Spleen (tissue), 13 donors: ENCODE measurements around the gene ZIC1. TPM values are rescaled to one million over a fixed set of nuclear protein-coding genes. Genes with fewer than 3 reads are reported as not detected.

Experiments used
- DNase-seq: peaks from one replicate; pipeline ENCODE4 v3.0.0-alpha.2; 2020
- H3K27ac ChIP-seq, 8 donors: fragments of 200-600 bp; sonication (generic) in 7 of 8; 1 replicate in 4 of 8; 2 replicates in 4 of 8; pipeline versions ENCODE4 v1.5.0 to v1.8.0; 2016 to 2021; ENCODE audit warnings: inconsistent platforms in 4 of 8, mild to moderate bottlenecking in 4 of 8, moderate library complexity in 1 of 8
- H3K27me3 ChIP-seq, 7 donors: fragments of 200-600 bp; sonication (generic) in 6 of 7; replicated peaks in 1 of 7; 1 replicate in 4 of 7; 2 replicates in 3 of 7; pipeline versions ENCODE4 v1.5.0 to v1.8.0; 2016 to 2021; ENCODE audit warnings: inconsistent platforms in 3 of 7, mild to moderate bottlenecking in 1 of 7
- H3K36me3 ChIP-seq, 6 donors: fragments of 200-600 bp; sonication (generic) in 5 of 6; 1 replicate in 4 of 6; 2 replicates in 2 of 6; pipeline versions ENCODE4 v1.5.0 to v1.8.0; 2016 to 2021; ENCODE audit warnings: inconsistent platforms in 2 of 6
- H3K4me1 ChIP-seq, 6 donors: fragments of 200-600 bp; sonication (generic) in 5 of 6; 1 replicate in 3 of 6; 2 replicates in 3 of 6; pipeline versions ENCODE4 v1.5.0 to v1.8.0; 2016 to 2021; ENCODE audit warnings: inconsistent platforms in 3 of 6
- H3K4me3 ChIP-seq, 8 donors: fragments of 200-600 bp; sonication (generic) in 7 of 8; 1 replicate in 4 of 8; 2 replicates in 4 of 8; pipeline versions ENCODE4 v1.5.0 to v1.8.0; 2016 to 2021; ENCODE audit warnings: inconsistent platforms in 4 of 8, mild to moderate bottlenecking in 4 of 8, moderate library complexity in 2 of 8
- H3K9me3 ChIP-seq, 8 donors: fragments of 200-600 bp; sonication (generic) in 7 of 8; 1 replicate in 4 of 8; 2 replicates in 4 of 8; pipeline versions ENCODE4 v1.5.0 to v1.8.0; 2016 to 2021; ENCODE audit warnings: inconsistent platforms in 4 of 8
- CTCF ChIP-seq, 11 experiments: fragments of 200-600 bp in 7 of 11; fragments of 450-650 bp in 4 of 11; sonication (generic) in 4 of 11; IDR thresholded peaks in 8 of 11; conservative IDR thresholded peaks in 3 of 11; 1 replicate in 7 of 11; 2 replicates in 4 of 11; pipeline versions ENCODE4 v1.4.0 to v1.8.0; 2016 to 2021; ENCODE audit warnings: antibody characterized with exemption in 11 of 11, inconsistent platforms in 4 of 11, mild to moderate bottlenecking in 1 of 11
- POLR2A ChIP-seq, 3 donors: fragments of 450-650 bp; IDR thresholded peaks; one replicate each; pipeline ENCODE4 v1.5.1; 2017; ENCODE audit warnings: antibody characterized with exemption in 3 of 3, mild to moderate bottlenecking in 1 of 3
- POLR2AphosphoS5 ChIP-seq, 3 donors: sonication (generic); formaldehyde crosslinking; IDR thresholded peaks; one replicate each; pipeline ENCODE4 v1.5.1; 2017; ENCODE audit warnings: antibody characterized with exemption in 3 of 3
- WGBS, 5 donors: extraction: QIAGEN DNeasy Blood & Tissue Kit in 3 of 5; methylation state at CpG; one replicate each; pipeline versions ENCODE4 v1.1.5 to v1.1.7; 2013 to 2018; 5-methylcytosine and 5-hydroxymethylcytosine counted together
- intact Hi-C: fragments of 100-400 bp; cut with DNase I; formaldehyde crosslinking; loops from one replicate; pipeline ENCODE4 v1.15.0; 2023; ENCODE audit warnings: low total_unique reads
- long read RNA-seq, 2 donors: transcript quantifications; one replicate each; lab custom pipeline, GENCODE V29; 2026
- polyA plus RNA-seq, 3 donors: library from polyadenylated mRNA; stranded (reverse); fragments of 200-250 nt; gene quantifications; one replicate each; pipeline ENCODE4 v1.2.1, GENCODE V29; 2013
- total RNA-seq, 7 donors: library from RNA; depleted of rRNA in 3 of 7; stranded (reverse); fragments of >200 nt in 3 of 7; fragmentation: NEBNext Ultra II Directional in 4 of 7; extraction: Animal tissue kit (Norgen Biotek cat#: 25700) in 4 of 7; gene quantifications; one replicate each; pipeline versions ENCODE4 v1.1.0 to v1.2.1, GENCODE V29; 2016 to 2021
- donor health status: healthy with polysubstance abuse.
- donor health status: DM: no; HTN: no; CAD: no; lungs with moderate emphysema.
- donor health status: DM: no; HTN: no; CAD: no.
- donor health status: Bipolar disorder and iron deficiency.
- donor health status: healthy.
- donor health status: DM: no; HTN: no; CAD: no.
- donor health status: DM: yes; HTN: yes; CAD: no.

The ZIC1 gene
- not detected for total RNA-seq
- not detected for polyA plus RNA-seq
- long read RNA-seq, donor 1: 0 reads
- long read RNA-seq, donor 2: 0 reads

- no peak for DNase-seq
Measured at GRCh38 chr3:147409143-147410115, at the start of gene ZIC1. TSS of gene ZIC1 (plus strand) at chr3:147409365. CDS start at chr3:147410113, 748 bp downstream.

GRCh38 chr3:147360051-147360439, 49.1 kb upstream of the ZIC1 start:
- intact Hi-C loops: no loop called here
- Histone ChIP-seq H3K4me1 (no peaks in the 10 kb centered on the region), H3K27me3 (peaks cover 8 to 95% (median 70%) of the 10 kb centered on the region in 7 donors), H3K27ac (no peak overlapping the region), H3K36me3 (no peaks in the 10 kb centered on the region), H3K9me3 (no peaks in the 10 kb centered on the region), H3K4me3 (no peak overlapping the region)
- 23 to 30% (median 27%) methylated on average over 5 of the region's 5 CpGs for WGBS, 5 donors
- TF ChIP-seq POLR2A (IDR thresholded peaks at IDR 0.05): no peak
- no peak for TF ChIP-seq CTCF (IDR thresholded peaks at IDR 0.05 in 8 of 11, conservative IDR thresholded peaks at IDR 0.05 in 3 of 11)
- TF ChIP-seq POLR2AphosphoS5 (IDR thresholded peaks at IDR 0.05): no peak
- no peak for DNase-seq

More at GRCh38 chr3:147409143-147410115, at the start of gene ZIC1:
- TF ChIP-seq POLR2A (IDR thresholded peaks at IDR 0.05) (no peak), CTCF (IDR thresholded peaks at IDR 0.05 in 8 of 11, conservative IDR thresholded peaks at IDR 0.05 in 3 of 11) (no peak), POLR2AphosphoS5 (IDR thresholded peaks at IDR 0.05) (no peak)
- peaks cover 28 to 100% (median 100%) of the 10 kb centered on the region in 7 donors for H3K27me3 ChIP-seq
- H3K36me3 ChIP-seq: no peaks in the 10 kb centered on the region
- 8 to 16% (median 12%) methylated on average over 75 to 80 of the region's 80 CpGs for WGBS, 5 donors
- peaks cover 0 to 49% (median 0%) of the 10 kb centered on the region in 8 donors for H3K9me3 ChIP-seq
- no peak within 1 kb of the TSS for H3K27ac ChIP-seq
- intact Hi-C loops: no loop called here
- peaks cover 25 to 55% (median 46%) of the 10 kb centered on the region in 6 donors for H3K4me1 ChIP-seq
- peak within 1 kb of the TSS in 6 of 8 donors; percentile 19 to 59 (median 29) for H3K4me3 ChIP-seq

GRCh38 chr3:147360646-147361453, 48.3 kb upstream of the ZIC1 start:
- Histone ChIP-seq H3K36me3 (no peaks in the 10 kb centered on the region), H3K27me3 (peaks cover 8 to 95% (median 63%) of the 10 kb centered on the region in 7 donors), H3K9me3 (no peaks in the 10 kb centered on the region), H3K27ac (no peak overlapping the region), H3K4me1 (no peaks in the 10 kb centered on the region), H3K4me3 (no peak overlapping the region)
- intact Hi-C loops: no loop called here
- DNase-seq: no peak
- no peak for TF ChIP-seq CTCF (IDR thresholded peaks at IDR 0.05 in 8 of 11, conservative IDR thresholded peaks at IDR 0.05 in 3 of 11)
- TF ChIP-seq POLR2A (IDR thresholded peaks at IDR 0.05): no peak
- no peak for TF ChIP-seq POLR2AphosphoS5 (IDR thresholded peaks at IDR 0.05)
- 5 to 13% (median 9%) methylated on average over 21 of the region's 21 CpGs for WGBS, 5 donors
